NCI-H1092 treated with DMSO at 0.1 percent for 48 hours (cell line): ENCODE results near the gene INKA1.
"Not testable (repeated sequence)": the region's sequence is repeated elsewhere in the genome, so short reads cannot be mapped to it uniquely, and the experiment has no call there.

ENCODE experiments used
- DNase-seq: peaks from one replicate; lab custom pipeline; 2025; lab: John Stamatoyannopoulos, UW

Gene INKA1

GRCh38 chr3:49802719-49803464 is at the start of gene INKA1:
Gene INKA1 (plus strand): TSS chr3:49803261. CDS start chr3:49803393, 132 bp downstream.
- DNase-seq: peak; percentile 64

GRCh38 chr3:49754536-49754935 is 48.5 kb upstream of the INKA1 start:
- no peak for DNase-seq

GRCh38 chr3:49756036-49756435 is 47.0 kb upstream of the INKA1 start:
- DNase-seq: no peak

GRCh38 chr3:49757197-49757596 is 45.9 kb upstream of the INKA1 start:
- DNase-seq: no peak

GRCh38 chr3:49759226-49759625 is 43.8 kb upstream of the INKA1 start:
- no peak for DNase-seq

- no peak for DNase-seq
Measured at GRCh38 chr3:49761661-49762060, 41.4 kb upstream of the INKA1 start.

GRCh38 chr3:49763981-49764380 is 39.1 kb upstream of the INKA1 start:
- DNase-seq: no peak

- no peak for DNase-seq
Measured at GRCh38 chr3:49769286-49769915, 33.7 kb upstream of the INKA1 start.

GRCh38 chr3:49769926-49770325 is 33.1 kb upstream of the INKA1 start:
- no peak for DNase-seq

GRCh38 chr3:49771340-49771938 is 31.6 kb upstream of the INKA1 start:
- no peak for DNase-seq

- DNase-seq: no peak
Measured at GRCh38 chr3:49772703-49773102, 30.4 kb upstream of the INKA1 start.

- no peak for DNase-seq
Measured at GRCh38 chr3:49775538-49775937, 27.5 kb upstream of the INKA1 start.

GRCh38 chr3:49776101-49776500 is 27.0 kb upstream of the INKA1 start:
- not testable (repeated sequence) for DNase-seq

- no peak for DNase-seq
Measured at GRCh38 chr3:49779358-49780079, 23.5 kb upstream of the INKA1 start.

GRCh38 chr3:49780080-49780974 is 22.7 kb upstream of the INKA1 start:
- no peak for DNase-seq

GRCh38 chr3:49780975-49781365 is 22.1 kb upstream of the INKA1 start:
- not testable (repeated sequence) for DNase-seq

- no peak for DNase-seq
Measured at GRCh38 chr3:49781415-49782199, 21.5 kb upstream of the INKA1 start.

- DNase-seq: not testable (repeated sequence)
Measured at GRCh38 chr3:49782277-49782676, 20.8 kb upstream of the INKA1 start.

GRCh38 chr3:49785565-49786356 is 17.3 kb upstream of the INKA1 start:
- no peak for DNase-seq
